HEK293 (cell line): Measurements from ENCODE around the gene LMNA.
A peak's percentile ranks its signal among the peaks of the same experiment; 100 is the strongest.

Experiments
- CTCF ChIA-PET: fragments of 350-600 bp; formaldehyde crosslinking; extraction: SDS; loops from one replicate; lab custom pipeline; 2021; ENCODE audit warnings: antibody characterized with exemption; lab: Yijun Ruan, JAX
- POLR2A ChIA-PET: fragments of 300-600 bp; formaldehyde crosslinking; extraction: SDS; loops from one replicate; lab custom pipeline; 2020; ENCODE audit warnings: antibody characterized with exemption, inconsistent platforms; lab: Yijun Ruan, JAX
- H3K27ac ChIP-seq: fragments of 200-500 bp; sonication (Bioruptor generic); 2 replicates; pipeline ENCODE4 v1.5.1; 2014; ENCODE audit warnings: low read depth, low read length, control low read depth, inconsistent platforms; ENCODE audit errors: extremely low read depth
- H3K36me3 ChIP-seq, 2 experiments: fragments of 200-500 bp in 1 of 2; sonication (Bioruptor generic) in 1 of 2; 1 replicate in 1 of 2; 2 replicates in 1 of 2; pipeline ENCODE4 v1.5.1; 2014 to 2017; ENCODE audit warnings: inconsistent platforms in 2 of 2, low read length in 2 of 2; ENCODE audit not compliant: control insufficient read depth in 2 of 2, insufficient read depth in 1 of 2
- H3K4me1 ChIP-seq: fragments of 200-500 bp; sonication (Bioruptor generic); 2 replicates; pipeline ENCODE4 v1.5.1; 2014; ENCODE audit warnings: mild to moderate bottlenecking, low read length, inconsistent platforms; ENCODE audit not compliant: control insufficient read depth, insufficient read depth
- H3K4me3 ChIP-seq: 2 replicates; pipeline ENCODE4 v1.5.1; 2011; ENCODE audit warnings: low read depth, mild to moderate bottlenecking, control low read depth, low read length, moderate library complexity
- H3K9me3 ChIP-seq: fragments of 200-500 bp; sonication (Bioruptor generic); 2 replicates; pipeline ENCODE4 v1.5.1; 2014; ENCODE audit warnings: low read depth, low read length, inconsistent platforms; ENCODE audit not compliant: control insufficient read depth, insufficient read depth
- FEZF1 ChIP-seq: fragments of 450-650 bp; formaldehyde crosslinking; IDR thresholded peaks from 2 replicates; pipeline ENCODE4 v1.5.1; 2016; ENCODE audit warnings: missing biosample characterization, missing genetic modification characterization
- INSM2 ChIP-seq: fragments of 450-650 bp; formaldehyde crosslinking; IDR thresholded peaks from 2 replicates; pipeline ENCODE4 v1.5.1; 2016; ENCODE audit warnings: missing biosample characterization, missing genetic modification characterization
- KLF1 ChIP-seq: fragments of 450-650 bp; formaldehyde crosslinking; IDR thresholded peaks from 2 replicates; pipeline ENCODE4 v1.5.1; 2016; ENCODE audit warnings: missing biosample characterization, missing genetic modification characterization
- KLF10 ChIP-seq: fragments of 450-650 bp; IDR thresholded peaks from 2 replicates; pipeline ENCODE4 v1.5.1; 2018; ENCODE audit warnings: missing biosample characterization, mild to moderate bottlenecking, missing genetic modification characterization
- KLF16 ChIP-seq: fragments of 450-650 bp; formaldehyde crosslinking; IDR thresholded peaks from 2 replicates; pipeline ENCODE4 v1.5.1; 2017; ENCODE audit warnings: missing biosample characterization, missing genetic modification characterization
- KLF8 ChIP-seq: fragments of 450-650 bp; formaldehyde crosslinking; IDR thresholded peaks from 2 replicates; pipeline ENCODE4 v1.5.1; 2016; ENCODE audit warnings: missing biosample characterization, missing genetic modification characterization
- KLF9 ChIP-seq: fragments of 450-650 bp; formaldehyde crosslinking; IDR thresholded peaks from 2 replicates; pipeline ENCODE4 v1.5.1; 2016; ENCODE audit warnings: missing biosample characterization, missing genetic modification characterization, low read depth
- SCRT1 ChIP-seq: fragments of 450-650 bp; formaldehyde crosslinking; IDR thresholded peaks from 2 replicates; pipeline ENCODE4 v1.5.1; 2016; ENCODE audit warnings: missing biosample characterization, missing genetic modification characterization, borderline replicate concordance
- ZFHX2 ChIP-seq: fragments of 450-650 bp; formaldehyde crosslinking; conservative IDR thresholded peaks from 2 replicates; pipeline ENCODE4 v1.5.1; 2016; ENCODE audit warnings: missing biosample characterization, missing genetic modification characterization
- ZNF114 ChIP-seq: fragments of 450-650 bp; formaldehyde crosslinking; IDR thresholded peaks from 2 replicates; pipeline ENCODE4 v1.5.0; 2017; ENCODE audit warnings: missing biosample characterization, missing genetic modification characterization
- ZNF133 ChIP-seq: fragments of 450-650 bp; formaldehyde crosslinking; IDR thresholded peaks from 2 replicates; pipeline ENCODE4 v1.5.1; 2016; ENCODE audit warnings: missing biosample characterization, missing genetic modification characterization
- ZNF155 ChIP-seq: fragments of 450-650 bp; formaldehyde crosslinking; IDR thresholded peaks from 2 replicates; pipeline ENCODE4 v1.5.1; 2016; ENCODE audit warnings: missing biosample characterization, missing genetic modification characterization
- ZNF169 ChIP-seq: fragments of 450-650 bp; formaldehyde crosslinking; IDR thresholded peaks from 2 replicates; pipeline ENCODE4 v1.5.1; 2016; ENCODE audit warnings: missing biosample characterization, missing genetic modification characterization
- ZNF335 ChIP-seq: fragments of 450-650 bp; formaldehyde crosslinking; conservative IDR thresholded peaks from 2 replicates; pipeline ENCODE4 v1.5.1; 2016; ENCODE audit warnings: missing biosample characterization, missing genetic modification characterization
- ZNF37A ChIP-seq: fragments of 450-650 bp; IDR thresholded peaks from 2 replicates; pipeline ENCODE4 v1.5.1; 2018; ENCODE audit warnings: missing biosample characterization, missing genetic modification characterization
- ZNF433 ChIP-seq: fragments of 450-650 bp; formaldehyde crosslinking; IDR thresholded peaks from 2 replicates; pipeline ENCODE4 v1.5.1; 2016; ENCODE audit warnings: missing biosample characterization, missing genetic modification characterization, low read depth
- ZNF558 ChIP-seq: fragments of 450-650 bp; formaldehyde crosslinking; IDR thresholded peaks from 2 replicates; pipeline ENCODE4 v1.5.1; 2016; ENCODE audit warnings: missing biosample characterization, missing genetic modification characterization
- ZNF626 ChIP-seq: fragments of 450-650 bp; sonication (Bioruptor Pico); formaldehyde crosslinking; IDR thresholded peaks from 2 replicates; pipeline ENCODE4 v1.5.1; 2018; ENCODE audit warnings: missing biosample characterization, missing genetic modification characterization, inconsistent platforms
- TF ChIP-seq, protein P1 (sequence below): fragments of 450-650 bp; formaldehyde crosslinking; IDR thresholded peaks from 2 replicates; pipeline ENCODE4 v1.5.1; 2016; ENCODE audit warnings: missing biosample characterization, missing genetic modification characterization
- TF ChIP-seq, protein P2 (sequence below): fragments of 450-650 bp; formaldehyde crosslinking; IDR thresholded peaks from 2 replicates; pipeline ENCODE4 v1.5.1; 2017; ENCODE audit warnings: missing biosample characterization, missing genetic modification characterization
- TF ChIP-seq, protein P3 (sequence below): fragments of 450-650 bp; formaldehyde crosslinking; IDR thresholded peaks from 2 replicates; pipeline ENCODE4 v1.5.1; 2016; ENCODE audit warnings: missing biosample characterization, missing genetic modification characterization, low read depth
- TF ChIP-seq, protein P4 (sequence below): fragments of 450-650 bp; formaldehyde crosslinking; IDR thresholded peaks from 2 replicates; pipeline ENCODE4 v1.5.0; 2017; ENCODE audit warnings: missing biosample characterization, missing genetic modification characterization, borderline replicate concordance
- TF ChIP-seq, protein P5 (sequence below): IDR thresholded peaks from 2 replicates; pipeline ENCODE4 v1.6.1; 2011; ENCODE audit warnings: mild to moderate bottlenecking, low read depth, low read length, borderline replicate concordance

LMNA gene

GRCh38 chr1:156103521-156103947 lies 11.0 kb upstream of the LMNA start:
- TF ChIP-seq FEZF1 (tag by site-specific recombination) (no peak), KLF1 (tag by site-specific recombination) (peak; percentile 46), ZFHX2 (tag by site-specific recombination) (0 out of 2 replicates have a peak, but pooled peaks have one; percentile 29), ZNF335 (tag by site-specific recombination) (0 out of 2 replicates have a peak, but pooled peaks have one; percentile 32)
- TF ChIP-seq, protein P1, sequence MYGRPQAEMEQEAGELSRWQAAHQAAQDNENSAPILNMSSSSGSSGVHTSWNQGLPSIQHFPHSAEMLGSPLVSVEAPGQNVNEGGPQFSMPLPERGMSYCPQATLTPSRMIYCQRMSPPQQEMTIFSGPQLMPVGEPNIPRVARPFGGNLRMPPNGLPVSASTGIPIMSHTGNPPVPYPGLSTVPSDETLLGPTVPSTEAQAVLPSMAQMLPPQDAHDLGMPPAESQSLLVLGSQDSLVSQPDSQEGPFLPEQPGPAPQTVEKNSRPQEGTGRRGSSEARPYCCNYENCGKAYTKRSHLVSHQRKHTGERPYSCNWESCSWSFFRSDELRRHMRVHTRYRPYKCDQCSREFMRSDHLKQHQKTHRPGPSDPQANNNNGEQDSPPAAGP (tag by site-specific recombination), result 0 out of 2 replicates have a peak, but pooled peaks have one; percentile 64
- H3K36me3 ChIP-seq, result no peaks in the 10 kb centered on the region
- POLR2A ChIA-PET, result interaction anchor here (10.1 kb wide), 1 partner anchor 11 kb away, joined by 63 read pairs; the partner anchor contains the start of gene LMNA
- no peak overlapping the region; the same call in 1 of the 2 replicates for H3K27ac ChIP-seq
- CTCF ChIA-PET, result interaction anchor here (1.4 to 22.5 kb wide), 2 partner anchors 20 to 122 kb away, joined by 5 to 1029 read pairs; partner anchors contain the start of gene LMNA
- peaks cover 12% of the 10 kb centered on the region for H3K4me1 ChIP-seq
- no peaks in the 10 kb centered on the region for H3K9me3 ChIP-seq
- no peak overlapping the region for H3K4me3 ChIP-seq

- Histone ChIP-seq H3K4me1 (peaks cover 12% of the 10 kb centered on the region), H3K27ac (no peak overlapping the region; the same call in 1 of the 2 replicates), H3K4me3 (no peak overlapping the region), H3K36me3 (no peaks in the 10 kb centered on the region), H3K9me3 (no peaks in the 10 kb centered on the region)
- ChIA-PET CTCF (interaction anchor here (0.6 to 22.5 kb wide), 5 partner anchors 8 to 440 kb away, joined by 3 to 1029 read pairs (median 6); partner anchors contain the start of gene LMNA), POLR2A (interaction anchor here (0.6 to 10.1 kb wide), 2 partner anchors 10 to 397 kb away, joined by 3 to 63 read pairs; partner anchors contain the start of gene LMNA)
- TF ChIP-seq KLF8 (no peak), ZNF37A (tag by site-specific recombination) (no peak), ZNF169 (no peak), ZNF335 (tag by site-specific recombination) (no peak), ZNF433 (tag by site-specific recombination) (no peak), KLF10 (tag by site-specific recombination) (no peak), ZNF133 (no peak), SCRT1 (tag by site-specific recombination) (no peak), KLF9 (no peak), KLF16 (tag by site-specific recombination) (no peak), ZNF114 (no peak), INSM2 (tag by site-specific recombination) (no peak), ZNF155 (tag by site-specific recombination) (no peak), ZNF626 (tag by site-specific recombination) (no peak), ZNF558 (tag by site-specific recombination) (no peak)
- TF ChIP-seq, protein P2, sequence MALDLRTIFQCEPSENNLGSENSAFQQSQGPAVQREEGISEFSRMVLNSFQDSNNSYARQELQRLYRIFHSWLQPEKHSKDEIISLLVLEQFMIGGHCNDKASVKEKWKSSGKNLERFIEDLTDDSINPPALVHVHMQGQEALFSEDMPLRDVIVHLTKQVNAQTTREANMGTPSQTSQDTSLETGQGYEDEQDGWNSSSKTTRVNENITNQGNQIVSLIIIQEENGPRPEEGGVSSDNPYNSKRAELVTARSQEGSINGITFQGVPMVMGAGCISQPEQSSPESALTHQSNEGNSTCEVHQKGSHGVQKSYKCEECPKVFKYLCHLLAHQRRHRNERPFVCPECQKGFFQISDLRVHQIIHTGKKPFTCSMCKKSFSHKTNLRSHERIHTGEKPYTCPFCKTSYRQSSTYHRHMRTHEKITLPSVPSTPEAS, result no peak
- TF ChIP-seq, protein P3, sequence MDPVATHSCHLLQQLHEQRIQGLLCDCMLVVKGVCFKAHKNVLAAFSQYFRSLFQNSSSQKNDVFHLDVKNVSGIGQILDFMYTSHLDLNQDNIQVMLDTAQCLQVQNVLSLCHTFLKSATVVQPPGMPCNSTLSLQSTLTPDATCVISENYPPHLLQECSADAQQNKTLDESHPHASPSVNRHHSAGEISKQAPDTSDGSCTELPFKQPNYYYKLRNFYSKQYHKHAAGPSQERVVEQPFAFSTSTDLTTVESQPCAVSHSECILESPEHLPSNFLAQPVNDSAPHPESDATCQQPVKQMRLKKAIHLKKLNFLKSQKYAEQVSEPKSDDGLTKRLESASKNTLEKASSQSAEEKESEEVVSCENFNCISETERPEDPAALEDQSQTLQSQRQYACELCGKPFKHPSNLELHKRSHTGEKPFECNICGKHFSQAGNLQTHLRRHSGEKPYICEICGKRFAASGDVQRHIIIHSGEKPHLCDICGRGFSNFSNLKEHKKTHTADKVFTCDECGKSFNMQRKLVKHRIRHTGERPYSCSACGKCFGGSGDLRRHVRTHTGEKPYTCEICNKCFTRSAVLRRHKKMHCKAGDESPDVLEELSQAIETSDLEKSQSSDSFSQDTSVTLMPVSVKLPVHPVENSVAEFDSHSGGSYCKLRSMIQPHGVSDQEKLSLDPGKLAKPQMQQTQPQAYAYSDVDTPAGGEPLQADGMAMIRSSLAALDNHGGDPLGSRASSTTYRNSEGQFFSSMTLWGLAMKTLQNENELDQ (tag by site-specific recombination), result no peak
- TF ChIP-seq, protein P4, sequence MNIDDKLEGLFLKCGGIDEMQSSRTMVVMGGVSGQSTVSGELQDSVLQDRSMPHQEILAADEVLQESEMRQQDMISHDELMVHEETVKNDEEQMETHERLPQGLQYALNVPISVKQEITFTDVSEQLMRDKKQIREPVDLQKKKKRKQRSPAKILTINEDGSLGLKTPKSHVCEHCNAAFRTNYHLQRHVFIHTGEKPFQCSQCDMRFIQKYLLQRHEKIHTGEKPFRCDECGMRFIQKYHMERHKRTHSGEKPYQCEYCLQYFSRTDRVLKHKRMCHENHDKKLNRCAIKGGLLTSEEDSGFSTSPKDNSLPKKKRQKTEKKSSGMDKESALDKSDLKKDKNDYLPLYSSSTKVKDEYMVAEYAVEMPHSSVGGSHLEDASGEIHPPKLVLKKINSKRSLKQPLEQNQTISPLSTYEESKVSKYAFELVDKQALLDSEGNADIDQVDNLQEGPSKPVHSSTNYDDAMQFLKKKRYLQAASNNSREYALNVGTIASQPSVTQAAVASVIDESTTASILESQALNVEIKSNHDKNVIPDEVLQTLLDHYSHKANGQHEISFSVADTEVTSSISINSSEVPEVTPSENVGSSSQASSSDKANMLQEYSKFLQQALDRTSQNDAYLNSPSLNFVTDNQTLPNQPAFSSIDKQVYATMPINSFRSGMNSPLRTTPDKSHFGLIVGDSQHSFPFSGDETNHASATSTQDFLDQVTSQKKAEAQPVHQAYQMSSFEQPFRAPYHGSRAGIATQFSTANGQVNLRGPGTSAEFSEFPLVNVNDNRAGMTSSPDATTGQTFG (tag by site-specific recombination), result no peak
- TF ChIP-seq, protein P5, sequence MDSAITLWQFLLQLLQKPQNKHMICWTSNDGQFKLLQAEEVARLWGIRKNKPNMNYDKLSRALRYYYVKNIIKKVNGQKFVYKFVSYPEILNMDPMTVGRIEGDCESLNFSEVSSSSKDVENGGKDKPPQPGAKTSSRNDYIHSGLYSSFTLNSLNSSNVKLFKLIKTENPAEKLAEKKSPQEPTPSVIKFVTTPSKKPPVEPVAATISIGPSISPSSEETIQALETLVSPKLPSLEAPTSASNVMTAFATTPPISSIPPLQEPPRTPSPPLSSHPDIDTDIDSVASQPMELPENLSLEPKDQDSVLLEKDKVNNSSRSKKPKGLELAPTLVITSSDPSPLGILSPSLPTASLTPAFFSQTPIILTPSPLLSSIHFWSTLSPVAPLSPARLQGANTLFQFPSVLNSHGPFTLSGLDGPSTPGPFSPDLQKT, result no peak
These were observed 10.3 kb upstream of the LMNA start for GRCh38 chr1:156104065-156104810.
